Activated CD8-positive, alpha-beta T cell treated with anti-CD3 and anti-CD28 coated beads, Interleukin-2, amount 10 ng/mL, durations not matched to agents 7 days and 5 days (primary cell): ENCODE measurements around the gene RNASEH2C. TPM values are rescaled to one million over a fixed set of nuclear protein-coding genes. Genes with fewer than 3 reads are reported as not detected.
A peak's percentile ranks its signal among the peaks of the same experiment; 100 is the strongest.
"Not testable (repeated sequence)": the region's sequence is repeated elsewhere in the genome, so short reads cannot be mapped to it uniquely, and the experiment has no call there.

ENCODE experiments used
- ATAC-seq: fragments of 150-1000 bp; cut with Tn5 transposase; one replicate; pipeline ENCODE4 v1.10.0; 2021; ENCODE audit warnings: moderate library complexity
- CTCF ChIA-PET: fragments of 350-600 bp; sonication (Branson Sonifier 250); formaldehyde crosslinking; loops from one replicate; lab custom pipeline; 2021; ENCODE audit warnings: antibody characterized with exemption; lab: Charles Lee
- POLR2A ChIA-PET: fragments of 350-600 bp; sonication (Branson Sonifier 250); formaldehyde crosslinking; loops from one replicate; lab custom pipeline; 2021; ENCODE audit warnings: antibody characterized with exemption; lab: Charles Lee
- DNase-seq: peaks from one replicate; pipeline ENCODE4 v3.0.0-alpha.2; 2020
- H3K27ac Mint-ChIP-seq: one replicate; pipeline ENCODE4 v1.8.0; 2021; ENCODE audit warnings: mild to moderate bottlenecking, mixed read lengths
- H3K27me3 Mint-ChIP-seq: one replicate; pipeline ENCODE4 v1.8.0; 2021; ENCODE audit warnings: low read depth, mixed read lengths
- H3K36me3 Mint-ChIP-seq: one replicate; pipeline ENCODE4 v1.8.0; 2021; ENCODE audit warnings: low read depth, mixed read lengths
- H3K4me1 Mint-ChIP-seq: one replicate; pipeline ENCODE4 v1.8.0; 2021; ENCODE audit warnings: low read depth, mixed read lengths
- H3K4me3 Mint-ChIP-seq: one replicate; pipeline ENCODE4 v1.8.0; 2021; ENCODE audit warnings: mild to moderate bottlenecking, mixed read lengths
- H3K9me3 Mint-ChIP-seq: one replicate; pipeline ENCODE4 v1.8.0; 2022; ENCODE audit warnings: mixed read lengths; ENCODE audit not compliant: insufficient read depth
- total RNA-seq, 2 experiments: library from RNA; stranded (reverse); gene quantifications; one replicate each; pipeline ENCODE4 v1.2.3, GENCODE V29; 2021

The RNASEH2C gene
- total RNA-seq, 2 experiments from 2014 or later, result 88.0 to 92.3 TPM

- Mint-ChIP-seq H3K9me3 (peaks cover 4% of the 10 kb centered on the region), H3K4me3 (no peak overlapping the region), H3K27ac (no peak overlapping the region), H3K4me1 (no peaks in the 10 kb centered on the region), H3K36me3 (no peaks in the 10 kb centered on the region), H3K27me3 (peaks cover 31% of the 10 kb centered on the region)
- no peak for ATAC-seq
- no peak for DNase-seq
- POLR2A ChIA-PET, result interaction anchor here (0.8 kb wide), 1 partner anchor 19 kb away, joined by 4 read pairs; no protein-coding TSS in a partner anchor
- CTCF ChIA-PET, result no interaction called here
These were observed 21.8 kb upstream of the RNASEH2C start for GRCh38 chr11:65742353-65742752.

GRCh38 chr11:65741185-65741584 is 20.6 kb upstream of the RNASEH2C start:
- Mint-ChIP-seq H3K4me3 (no peak overlapping the region), H3K36me3 (peaks cover 3% of the 10 kb centered on the region), H3K9me3 (peaks cover 15% of the 10 kb centered on the region), H3K27me3 (peaks cover 30% of the 10 kb centered on the region), H3K4me1 (no peaks in the 10 kb centered on the region), H3K27ac (no peak overlapping the region)
- DNase-seq (no peak), ATAC-seq (no peak)
- ChIA-PET CTCF (interaction anchor here (1.8 kb wide), 1 partner anchor 20 kb away, joined by 6 read pairs; the partner anchor contains the start of gene RNASEH2C), POLR2A (no interaction called here)

- CTCF ChIA-PET, result no interaction called here
- no peaks in the 10 kb centered on the region for H3K4me1 Mint-ChIP-seq
- DNase-seq (no peak), ATAC-seq (no peak)
- POLR2A ChIA-PET, result no interaction called here
- no peak overlapping the region for H3K27ac Mint-ChIP-seq
- H3K9me3 Mint-ChIP-seq, result peaks cover 17% of the 10 kb centered on the region
- H3K36me3 Mint-ChIP-seq, result peaks cover 3% of the 10 kb centered on the region
- H3K4me3 Mint-ChIP-seq, result no peak overlapping the region
- H3K27me3 Mint-ChIP-seq, result peaks cover 28% of the 10 kb centered on the region
These were observed 18.4 kb upstream of the RNASEH2C start for GRCh38 chr11:65739022-65739421.

GRCh38 chr11:65736810-65737209 is 16.2 kb upstream of the RNASEH2C start:
- no peak overlapping the region for H3K4me3 Mint-ChIP-seq
- ChIA-PET POLR2A (no interaction called here), CTCF (interaction anchor here (1.5 to 3.4 kb wide), 2 partner anchors 10 to 43 kb away, joined by 3 to 17 read pairs; partner anchors contain the start of gene AP5B1)
- no peaks in the 10 kb centered on the region for H3K4me1 Mint-ChIP-seq
- H3K9me3 Mint-ChIP-seq, result peaks cover 17% of the 10 kb centered on the region
- no peak for DNase-seq
- H3K27me3 Mint-ChIP-seq, result peaks cover 34% of the 10 kb centered on the region
- H3K27ac Mint-ChIP-seq, result no peak overlapping the region
- no peak for ATAC-seq
- peaks cover 3% of the 10 kb centered on the region for H3K36me3 Mint-ChIP-seq

GRCh38 chr11:65735111-65735510 is 14.5 kb upstream of the RNASEH2C start:
- not testable (repeated sequence) for ATAC-seq

GRCh38 chr11:65730461-65730860 is 9.9 kb upstream of the RNASEH2C start:
- ChIA-PET CTCF (interaction anchor here (0.8 kb wide), 1 partner anchor 292 kb away, joined by 3 read pairs; no protein-coding TSS in a partner anchor), POLR2A (interaction anchor here (0.8 kb wide), 1 partner anchor 10 kb away, joined by 3 read pairs; the partner anchor contains the start of gene RNASEH2C)
- no peaks in the 10 kb centered on the region for H3K9me3 Mint-ChIP-seq
- H3K4me1 Mint-ChIP-seq, result no peaks in the 10 kb centered on the region
- peaks cover 15% of the 10 kb centered on the region for H3K27me3 Mint-ChIP-seq
- no peak overlapping the region for H3K27ac Mint-ChIP-seq
- DNase-seq (no peak), ATAC-seq (no peak)
- no peaks in the 10 kb centered on the region for H3K36me3 Mint-ChIP-seq
- no peak overlapping the region for H3K4me3 Mint-ChIP-seq

More at GRCh38 chr11:65735111-65735510, 14.5 kb upstream of the RNASEH2C start:
- H3K27me3 Mint-ChIP-seq, result peaks cover 31% of the 10 kb centered on the region
- H3K36me3 Mint-ChIP-seq, H3K27ac Mint-ChIP-seq, POLR2A ChIA-PET, DNase-seq, H3K4me1 Mint-ChIP-seq, H3K4me3 Mint-ChIP-seq: not testable (repeated sequence)
- peaks cover 17% of the 10 kb centered on the region for H3K9me3 Mint-ChIP-seq
- CTCF ChIA-PET, result interaction anchor here (1.4 kb wide), 1 partner anchor 82 kb away, joined by 3 read pairs; no protein-coding TSS in a partner anchor

GRCh38 chr11:65727865-65728264 is 7.3 kb upstream of the RNASEH2C start:
- DNase-seq (no peak), ATAC-seq (no peak)
- H3K36me3 Mint-ChIP-seq, result no peaks in the 10 kb centered on the region
- H3K4me1 Mint-ChIP-seq, result no peaks in the 10 kb centered on the region
- H3K9me3 Mint-ChIP-seq, result no peaks in the 10 kb centered on the region
- ChIA-PET POLR2A (interaction anchor here (0.7 to 1.5 kb wide), 2 partner anchors 52 to 210 kb away, joined by 3 to 5 read pairs; no protein-coding TSS in a partner anchor), CTCF (interaction anchor here (1.4 to 3.2 kb wide), 3 partner anchors 16 to 294 kb away, joined by 3 to 15 read pairs (median 7); partner anchors contain the start of genes AP5B1 and KAT5)
- no peak overlapping the region for H3K27ac Mint-ChIP-seq
- no peak overlapping the region for H3K4me3 Mint-ChIP-seq
- H3K27me3 Mint-ChIP-seq, result peaks cover 11% of the 10 kb centered on the region

- DNase-seq (no peak), ATAC-seq (no peak)
- CTCF ChIA-PET, result interaction anchor here (0.6 to 3.2 kb wide), 8 partner anchors 10 to 953 kb away, joined by 3 to 15 read pairs (median 3); partner anchors contain the start of genes AP5B1 and KAT5
- H3K27me3 Mint-ChIP-seq, result peaks cover 5% of the 10 kb centered on the region
- H3K4me1 Mint-ChIP-seq, result peaks cover 5% of the 10 kb centered on the region
- POLR2A ChIA-PET, result interaction anchor here (1.5 kb wide), 1 partner anchor 53 kb away, joined by 3 read pairs; no protein-coding TSS in a partner anchor
- no peak overlapping the region for H3K4me3 Mint-ChIP-seq
- H3K27ac Mint-ChIP-seq, result no peak overlapping the region
- no peaks in the 10 kb centered on the region for H3K36me3 Mint-ChIP-seq
- no peaks in the 10 kb centered on the region for H3K9me3 Mint-ChIP-seq
These were observed 6.1 kb upstream of the RNASEH2C start for GRCh38 chr11:65726660-65727059.

GRCh38 chr11:65722261-65722660 is 1.7 kb upstream of the RNASEH2C start:
- ChIA-PET CTCF (interaction anchor here (0.7 to 3.1 kb wide), 4 partner anchors 10 to 58 kb away, joined by 3 to 16 read pairs (median 6); partner anchors contain the start of genes AP5B1 and KAT5), POLR2A (no interaction called here)
- Mint-ChIP-seq H3K36me3 (peaks cover 29% of the 10 kb centered on the region), H3K9me3 (no peaks in the 10 kb centered on the region), H3K4me1 (peaks cover 35% of the 10 kb centered on the region), H3K27ac (no peak overlapping the region), H3K4me3 (peak overlapping the region; percentile 8), H3K27me3 (peaks cover 4% of the 10 kb centered on the region)
- DNase-seq, result no peak
- no peak for ATAC-seq

GRCh38 chr11:65719871-65720210 is 757 bp downstream of the RNASEH2C start:
- peak; percentile 43 for DNase-seq

GRCh38 chr11:65718964-65719492 is 1.6 kb downstream of the RNASEH2C start:
- Mint-ChIP-seq H3K36me3 (peaks cover 56% of the 10 kb centered on the region), H3K9me3 (no peaks in the 10 kb centered on the region), H3K27ac (peak overlapping the region; percentile 89), H3K27me3 (no peaks in the 10 kb centered on the region), H3K4me3 (peak overlapping the region; percentile 95), H3K4me1 (peaks cover 42% of the 10 kb centered on the region)
- POLR2A ChIA-PET, result interaction anchor here (0.6 to 2.1 kb wide), 3 partner anchors 7 to 131 kb away, joined by 3 to 10 read pairs (median 3); partner anchors contain the start of gene KAT5
- CTCF ChIA-PET, result interaction anchor here (1.0 to 2.6 kb wide), 9 partner anchors 13 to 169 kb away, joined by 3 to 18 read pairs (median 5); partner anchors contain the start of genes FIBP and PCNX3
- ATAC-seq (no peak), DNase-seq (no peak)

More at GRCh38 chr11:65719871-65720210, 757 bp downstream of the RNASEH2C start:
- Mint-ChIP-seq H3K27ac (peak overlapping the region; percentile 89), H3K36me3 (peaks cover 49% of the 10 kb centered on the region), H3K27me3 (peaks cover under 1% of the 10 kb centered on the region), H3K4me3 (peak overlapping the region; percentile 95), H3K4me1 (peaks cover 39% of the 10 kb centered on the region), H3K9me3 (no peaks in the 10 kb centered on the region)
- peak; percentile 17 for ATAC-seq
- POLR2A ChIA-PET, result interaction anchor here (0.6 to 2.1 kb wide), 6 partner anchors 8 to 171 kb away, joined by 3 to 10 read pairs (median 3); partner anchors contain the start of genes CCDC85B, KAT5 and RELA
- CTCF ChIA-PET, result interaction anchor here (0.6 to 2.6 kb wide), 14 partner anchors 8 to 445 kb away, joined by 3 to 19 read pairs (median 4); partner anchors contain the start of genes FIBP, KAT5 and PCNX3
